Cerebellar cortex (tissue), 1 donor: ENCODE data around the gene POU5F1.

Experiments
- DNase-seq: peaks from one replicate; pipeline ENCODE4 v3.0.0-alpha.2; 2015; ENCODE audit warnings: low spot score

Gene POU5F1

GRCh38 chr6:31114541-31114878 lies 56.0 kb downstream of the POU5F1 start, which contains the start of gene PSORS1C1:
Gene PSORS1C1 (plus strand): TSS chr6:31114800. CDS start chr6:31129633, 14,833 bp downstream.
- DNase-seq: no peak
